GM23338 (cell line): Measurements from ENCODE around the gene PRR12. TPM values are rescaled to one million over a fixed set of nuclear protein-coding genes. Genes with fewer than 3 reads are reported as not detected.

Experiments
- ATAC-seq: fragments of 200-7000 bp; cut with Tn5 transposase; 3 replicates; pipeline ENCODE4 v1.9.1; 2020
- DNase-seq: peaks from one replicate; pipeline ENCODE4 v3.0.0-alpha.2; 2015; ENCODE audit warnings: low spot score
- H2AFZ ChIP-seq: fragments of 200-600 bp; sonication (generic); 2 replicates; pipeline ENCODE4 v1.8.0; 2016; ENCODE audit warnings: antibody characterized with exemption, mild to moderate bottlenecking, moderate library complexity
- H3F3A ChIP-seq: fragments of 200-600 bp; sonication (generic); replicated peaks from 2 replicates; pipeline ENCODE4 v1.8.0; 2017; ENCODE audit warnings: antibody characterized with exemption, mixed run types, low read depth
- H3K27ac ChIP-seq: fragments of 200-600 bp; sonication (generic); 2 replicates; pipeline ENCODE4 v1.6.1; 2016; ENCODE audit warnings: low read depth
- H3K27me3 ChIP-seq: fragments of 200-600 bp; sonication (generic); 2 replicates; pipeline ENCODE4 v1.8.0; 2016; ENCODE audit warnings: mild to moderate bottlenecking, mixed run types, moderate library complexity; ENCODE audit not compliant: insufficient read depth
- H3K36me3 ChIP-seq: fragments of 200-600 bp; sonication (generic); 2 replicates; pipeline ENCODE4 v1.8.0; 2016; ENCODE audit warnings: mild to moderate bottlenecking; ENCODE audit not compliant: insufficient read depth
- H3K4me1 ChIP-seq: fragments of 200-600 bp; sonication (generic); 2 replicates; pipeline ENCODE4 v1.8.0; 2016; ENCODE audit warnings: mild to moderate bottlenecking, moderate library complexity; ENCODE audit not compliant: insufficient read depth
- H3K4me2 ChIP-seq: fragments of 200-600 bp; sonication (generic); 2 replicates; pipeline ENCODE4 v1.7.1; 2017; ENCODE audit warnings: mixed run types
- H3K4me3 ChIP-seq: fragments of 200-600 bp; sonication (generic); 2 replicates; pipeline ENCODE4 v1.6.1; 2016; ENCODE audit warnings: mixed run types
- H3K79me2 ChIP-seq: fragments of 200-600 bp; sonication (generic); replicated peaks from 2 replicates; pipeline ENCODE4 v1.8.0; 2017; ENCODE audit warnings: mild to moderate bottlenecking; ENCODE audit not compliant: insufficient read depth
- H3K9me2 ChIP-seq: fragments of 200-600 bp; sonication (generic); 2 replicates; pipeline ENCODE4 v1.8.0; 2017; ENCODE audit not compliant: insufficient read depth
- H4K20me1 ChIP-seq: fragments of 200-600 bp; sonication (generic); replicated peaks from 2 replicates; pipeline ENCODE4 v1.8.0; 2017; ENCODE audit warnings: mild to moderate bottlenecking; ENCODE audit not compliant: insufficient read depth
- H3K27ac Mint-ChIP-seq: 2 replicates; pipeline ENCODE4 v1.8.0; 2020; ENCODE audit warnings: inconsistent platforms, mild to moderate bottlenecking, moderate library complexity, mixed read lengths
- H3K27me3 Mint-ChIP-seq: 3 replicates; pipeline ENCODE4 v1.8.0; 2022; ENCODE audit warnings: low read depth, mild to moderate bottlenecking, moderate library complexity, mixed read lengths, inconsistent platforms; ENCODE audit not compliant: insufficient read depth, poor library complexity
- H3K36me3 Mint-ChIP-seq: 3 replicates; pipeline ENCODE4 v1.8.0; 2021; ENCODE audit warnings: low read depth, mild to moderate bottlenecking, inconsistent platforms, moderate library complexity, mixed read lengths
- H3K4me1 Mint-ChIP-seq: 3 replicates; pipeline ENCODE4 v1.8.0; 2020; ENCODE audit warnings: mild to moderate bottlenecking, inconsistent platforms, mixed read lengths
- H3K4me3 Mint-ChIP-seq: 3 replicates; pipeline ENCODE4 v1.8.0; 2021; ENCODE audit warnings: moderate library complexity, mild to moderate bottlenecking, inconsistent platforms, mixed read lengths
- H3K9me3 Mint-ChIP-seq: 3 replicates; pipeline ENCODE4 v1.8.0; 2020; ENCODE audit warnings: moderate library complexity, mild to moderate bottlenecking, inconsistent platforms, mixed read lengths
- CREB1 ChIP-seq: fragments of 250-450 bp; sonication (Bioruptor Pico); IDR thresholded peaks from 2 replicates; pipeline ENCODE4 v1.5.0; 2020; ENCODE audit warnings: low read depth, mild to moderate bottlenecking, moderate library complexity
- EZH2 ChIP-seq: fragments of 200-600 bp; sonication (generic); IDR thresholded peaks from one replicate; pipeline ENCODE4 v1.8.0; 2017; ENCODE audit warnings: antibody characterized with exemption, mild to moderate bottlenecking, low read depth; ENCODE audit not compliant: unreplicated experiment
- JUNB ChIP-seq: IDR thresholded peaks from one replicate; pipeline ENCODE4 v1.6.1; 2016; ENCODE audit warnings: antibody characterized with exemption; ENCODE audit not compliant: unreplicated experiment
- NANOG ChIP-seq: IDR thresholded peaks from 2 replicates; pipeline ENCODE4 v1.6.1; 2016; ENCODE audit warnings: antibody characterized with exemption, borderline replicate concordance
- STAT1 ChIP-seq: IDR thresholded peaks from one replicate; pipeline ENCODE4 v1.6.1; 2016; ENCODE audit warnings: antibody characterized with exemption; ENCODE audit not compliant: unreplicated experiment
- polyA plus RNA-seq: library from polyadenylated mRNA; unstranded; fragments of >200 nt; fragmentation: Nextera tagmentation; extraction: Ambion mirVana; gene quantifications from 2 replicates; pipeline ENCODE4 v1.2.1, GENCODE V29; 2016
- total RNA-seq: library from RNA; depleted of rRNA; stranded (reverse); fragments of >200 nt; shearing (Covaris generic); gene quantifications from 2 replicates; pipeline ENCODE4 v1.2.3, GENCODE V29; 2014
- TF ChIP-seq, protein P1 (sequence below): fragments of 250-450 bp; sonication (Bioruptor Pico); IDR thresholded peaks from 2 replicates; pipeline ENCODE4 v1.5.0; 2020; ENCODE audit warnings: mild to moderate bottlenecking, moderate library complexity
- TF ChIP-seq, protein P2 (sequence below): IDR thresholded peaks from one replicate; pipeline ENCODE4 v1.6.1; 2018; ENCODE audit warnings: antibody characterized with exemption; ENCODE audit not compliant: unreplicated experiment
- TF ChIP-seq, protein P3 (sequence below): IDR thresholded peaks from 2 replicates; pipeline ENCODE4 v1.6.1; 2016; ENCODE audit warnings: antibody characterized with exemption

The PRR12 gene
- total and polyA plus RNA-seq, 2 experiments from 2014 or later: 8.6 to 41.6 TPM

- Histone ChIP-seq H2AFZ (no peak overlapping the region), H3K79me2 (no peaks in the 10 kb centered on the region), H3K4me3 (no peak overlapping the region), H3K36me3 (peaks cover 13% of the 10 kb centered on the region), H3K27ac (no peak overlapping the region), H3K4me1 (no peaks in the 10 kb centered on the region), H3K4me2 (no peak overlapping the region), H3F3A (peaks cover 3% of the 10 kb centered on the region; the same call in 1 of the 2 replicates), H3K9me2 (no peaks in the 10 kb centered on the region), H3K27me3 (no peaks in the 10 kb centered on the region), H4K20me1 (no peaks in the 10 kb centered on the region; the same call in none of the 2 replicates)
- peaks cover 7% of the 10 kb centered on the region for H3K27me3 Mint-ChIP-seq
- no peak for TF ChIP-seq NANOG
- no peak for TF ChIP-seq EZH2
- TF ChIP-seq JUNB: no peak
- TF ChIP-seq, protein P1, sequence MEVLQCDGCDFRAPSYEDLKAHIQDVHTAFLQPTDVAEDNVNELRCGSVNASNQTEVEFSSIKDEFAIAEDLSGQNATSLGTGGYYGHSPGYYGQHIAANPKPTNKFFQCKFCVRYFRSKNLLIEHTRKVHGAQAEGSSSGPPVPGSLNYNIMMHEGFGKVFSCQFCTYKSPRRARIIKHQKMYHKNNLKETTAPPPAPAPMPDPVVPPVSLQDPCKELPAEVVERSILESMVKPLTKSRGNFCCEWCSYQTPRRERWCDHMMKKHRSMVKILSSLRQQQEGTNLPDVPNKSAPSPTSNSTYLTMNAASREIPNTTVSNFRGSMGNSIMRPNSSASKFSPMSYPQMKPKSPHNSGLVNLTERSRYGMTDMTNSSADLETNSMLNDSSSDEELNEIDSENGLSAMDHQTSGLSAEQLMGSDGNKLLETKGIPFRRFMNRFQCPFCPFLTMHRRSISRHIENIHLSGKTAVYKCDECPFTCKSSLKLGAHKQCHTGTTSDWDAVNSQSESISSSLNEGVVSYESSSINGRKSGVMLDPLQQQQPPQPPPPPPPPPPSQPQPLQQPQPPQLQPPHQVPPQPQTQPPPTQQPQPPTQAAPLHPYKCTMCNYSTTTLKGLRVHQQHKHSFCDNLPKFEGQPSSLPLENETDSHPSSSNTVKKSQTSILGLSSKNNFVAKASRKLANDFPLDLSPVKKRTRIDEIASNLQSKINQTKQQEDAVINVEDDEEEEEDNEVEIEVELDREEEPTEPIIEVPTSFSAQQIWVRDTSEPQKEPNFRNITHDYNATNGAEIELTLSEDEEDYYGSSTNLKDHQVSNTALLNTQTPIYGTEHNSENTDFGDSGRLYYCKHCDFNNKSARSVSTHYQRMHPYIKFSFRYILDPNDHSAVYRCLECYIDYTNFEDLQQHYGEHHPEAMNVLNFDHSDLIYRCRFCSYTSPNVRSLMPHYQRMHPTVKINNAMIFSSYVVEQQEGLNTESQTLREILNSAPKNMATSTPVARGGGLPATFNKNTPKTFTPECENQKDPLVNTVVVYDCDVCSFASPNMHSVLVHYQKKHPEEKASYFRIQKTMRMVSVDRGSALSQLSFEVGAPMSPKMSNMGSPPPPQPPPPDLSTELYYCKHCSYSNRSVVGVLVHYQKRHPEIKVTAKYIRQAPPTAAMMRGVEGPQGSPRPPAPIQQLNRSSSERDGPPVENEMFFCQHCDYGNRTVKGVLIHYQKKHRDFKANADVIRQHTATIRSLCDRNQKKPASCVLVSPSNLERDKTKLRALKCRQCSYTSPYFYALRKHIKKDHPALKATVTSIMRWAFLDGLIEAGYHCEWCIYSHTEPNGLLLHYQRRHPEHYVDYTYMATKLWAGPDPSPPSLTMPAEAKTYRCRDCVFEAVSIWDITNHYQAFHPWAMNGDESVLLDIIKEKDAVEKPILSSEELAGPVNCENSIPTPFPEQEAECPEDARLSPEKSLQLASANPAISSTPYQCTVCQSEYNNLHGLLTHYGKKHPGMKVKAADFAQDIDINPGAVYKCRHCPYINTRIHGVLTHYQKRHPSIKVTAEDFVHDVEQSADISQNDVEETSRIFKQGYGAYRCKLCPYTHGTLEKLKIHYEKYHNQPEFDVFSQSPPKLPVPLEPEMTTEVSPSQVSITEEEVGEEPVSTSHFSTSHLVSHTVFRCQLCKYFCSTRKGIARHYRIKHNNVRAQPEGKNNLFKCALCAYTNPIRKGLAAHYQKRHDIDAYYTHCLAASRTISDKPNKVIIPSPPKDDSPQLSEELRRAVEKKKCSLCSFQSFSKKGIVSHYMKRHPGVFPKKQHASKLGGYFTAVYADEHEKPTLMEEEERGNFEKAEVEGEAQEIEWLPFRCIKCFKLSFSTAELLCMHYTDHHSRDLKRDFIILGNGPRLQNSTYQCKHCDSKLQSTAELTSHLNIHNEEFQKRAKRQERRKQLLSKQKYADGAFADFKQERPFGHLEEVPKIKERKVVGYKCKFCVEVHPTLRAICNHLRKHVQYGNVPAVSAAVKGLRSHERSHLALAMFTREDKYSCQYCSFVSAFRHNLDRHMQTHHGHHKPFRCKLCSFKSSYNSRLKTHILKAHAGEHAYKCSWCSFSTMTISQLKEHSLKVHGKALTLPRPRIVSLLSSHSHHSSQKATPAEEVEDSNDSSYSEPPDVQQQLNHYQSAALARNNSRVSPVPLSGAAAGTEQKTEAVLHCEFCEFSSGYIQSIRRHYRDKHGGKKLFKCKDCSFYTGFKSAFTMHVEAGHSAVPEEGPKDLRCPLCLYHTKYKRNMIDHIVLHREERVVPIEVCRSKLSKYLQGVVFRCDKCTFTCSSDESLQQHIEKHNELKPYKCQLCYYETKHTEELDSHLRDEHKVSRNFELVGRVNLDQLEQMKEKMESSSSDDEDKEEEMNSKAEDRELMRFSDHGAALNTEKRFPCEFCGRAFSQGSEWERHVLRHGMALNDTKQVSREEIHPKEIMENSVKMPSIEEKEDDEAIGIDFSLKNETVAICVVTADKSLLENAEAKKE (CRISPR knock-in tag): no peak
- TF ChIP-seq, protein P2, sequence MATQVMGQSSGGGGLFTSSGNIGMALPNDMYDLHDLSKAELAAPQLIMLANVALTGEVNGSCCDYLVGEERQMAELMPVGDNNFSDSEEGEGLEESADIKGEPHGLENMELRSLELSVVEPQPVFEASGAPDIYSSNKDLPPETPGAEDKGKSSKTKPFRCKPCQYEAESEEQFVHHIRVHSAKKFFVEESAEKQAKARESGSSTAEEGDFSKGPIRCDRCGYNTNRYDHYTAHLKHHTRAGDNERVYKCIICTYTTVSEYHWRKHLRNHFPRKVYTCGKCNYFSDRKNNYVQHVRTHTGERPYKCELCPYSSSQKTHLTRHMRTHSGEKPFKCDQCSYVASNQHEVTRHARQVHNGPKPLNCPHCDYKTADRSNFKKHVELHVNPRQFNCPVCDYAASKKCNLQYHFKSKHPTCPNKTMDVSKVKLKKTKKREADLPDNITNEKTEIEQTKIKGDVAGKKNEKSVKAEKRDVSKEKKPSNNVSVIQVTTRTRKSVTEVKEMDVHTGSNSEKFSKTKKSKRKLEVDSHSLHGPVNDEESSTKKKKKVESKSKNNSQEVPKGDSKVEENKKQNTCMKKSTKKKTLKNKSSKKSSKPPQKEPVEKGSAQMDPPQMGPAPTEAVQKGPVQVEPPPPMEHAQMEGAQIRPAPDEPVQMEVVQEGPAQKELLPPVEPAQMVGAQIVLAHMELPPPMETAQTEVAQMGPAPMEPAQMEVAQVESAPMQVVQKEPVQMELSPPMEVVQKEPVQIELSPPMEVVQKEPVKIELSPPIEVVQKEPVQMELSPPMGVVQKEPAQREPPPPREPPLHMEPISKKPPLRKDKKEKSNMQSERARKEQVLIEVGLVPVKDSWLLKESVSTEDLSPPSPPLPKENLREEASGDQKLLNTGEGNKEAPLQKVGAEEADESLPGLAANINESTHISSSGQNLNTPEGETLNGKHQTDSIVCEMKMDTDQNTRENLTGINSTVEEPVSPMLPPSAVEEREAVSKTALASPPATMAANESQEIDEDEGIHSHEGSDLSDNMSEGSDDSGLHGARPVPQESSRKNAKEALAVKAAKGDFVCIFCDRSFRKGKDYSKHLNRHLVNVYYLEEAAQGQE: no peak
- TF ChIP-seq STAT1: no peak
- TF ChIP-seq CREB1: no peak
- TF ChIP-seq, protein P3, sequence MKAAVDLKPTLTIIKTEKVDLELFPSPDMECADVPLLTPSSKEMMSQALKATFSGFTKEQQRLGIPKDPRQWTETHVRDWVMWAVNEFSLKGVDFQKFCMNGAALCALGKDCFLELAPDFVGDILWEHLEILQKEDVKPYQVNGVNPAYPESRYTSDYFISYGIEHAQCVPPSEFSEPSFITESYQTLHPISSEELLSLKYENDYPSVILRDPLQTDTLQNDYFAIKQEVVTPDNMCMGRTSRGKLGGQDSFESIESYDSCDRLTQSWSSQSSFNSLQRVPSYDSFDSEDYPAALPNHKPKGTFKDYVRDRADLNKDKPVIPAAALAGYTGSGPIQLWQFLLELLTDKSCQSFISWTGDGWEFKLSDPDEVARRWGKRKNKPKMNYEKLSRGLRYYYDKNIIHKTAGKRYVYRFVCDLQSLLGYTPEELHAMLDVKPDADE: no peak
- H3K4me1 Mint-ChIP-seq: no peaks in the 10 kb centered on the region
- DNase-seq (peak; percentile 34), ATAC-seq (peak; percentile 33)
- H3K9me3 Mint-ChIP-seq: no peaks in the 10 kb centered on the region
- H3K27ac Mint-ChIP-seq: no peak overlapping the region
- H3K4me3 Mint-ChIP-seq: no peak overlapping the region
- peaks cover 55% of the 10 kb centered on the region for H3K36me3 Mint-ChIP-seq
Measured at GRCh38 chr19:49651029-49651819, 60.2 kb downstream of the PRR12 start.
